Activated CD8-positive, alpha-beta memory T cell treated with anti-CD3 and anti-CD28 coated beads, Interleukin-2, amount 50 U/mL, for 48 hours (primary cell): ENCODE data around the gene PROZ.
A peak's percentile ranks its signal among the peaks of the same experiment; 100 is the strongest.

Source experiments
- DNase-seq: peaks from one replicate; pipeline ENCODE4 v3.0.0-alpha.2; 2020

PROZ gene

DNA sequence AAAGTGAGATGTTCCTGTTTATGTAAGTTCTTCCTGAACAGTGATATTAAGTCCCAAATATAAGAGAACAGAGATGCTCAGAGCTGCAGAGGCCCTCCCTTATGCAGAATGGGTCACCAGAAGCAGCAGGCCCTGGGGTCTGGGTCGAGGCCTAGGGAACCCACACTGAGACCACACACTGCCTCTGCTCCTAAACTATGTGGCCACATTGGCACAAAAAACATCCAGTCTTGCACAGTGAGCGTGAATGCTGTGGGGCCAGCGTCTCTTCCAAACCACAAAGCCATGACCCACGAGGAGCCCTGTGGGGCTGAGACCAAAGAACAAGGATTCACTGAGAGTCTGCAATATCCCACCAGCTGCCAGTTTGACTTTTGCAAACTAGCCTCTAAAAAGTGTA, 23.6 kb downstream of the PROZ start:
- DNase-seq: no peak

DNA sequence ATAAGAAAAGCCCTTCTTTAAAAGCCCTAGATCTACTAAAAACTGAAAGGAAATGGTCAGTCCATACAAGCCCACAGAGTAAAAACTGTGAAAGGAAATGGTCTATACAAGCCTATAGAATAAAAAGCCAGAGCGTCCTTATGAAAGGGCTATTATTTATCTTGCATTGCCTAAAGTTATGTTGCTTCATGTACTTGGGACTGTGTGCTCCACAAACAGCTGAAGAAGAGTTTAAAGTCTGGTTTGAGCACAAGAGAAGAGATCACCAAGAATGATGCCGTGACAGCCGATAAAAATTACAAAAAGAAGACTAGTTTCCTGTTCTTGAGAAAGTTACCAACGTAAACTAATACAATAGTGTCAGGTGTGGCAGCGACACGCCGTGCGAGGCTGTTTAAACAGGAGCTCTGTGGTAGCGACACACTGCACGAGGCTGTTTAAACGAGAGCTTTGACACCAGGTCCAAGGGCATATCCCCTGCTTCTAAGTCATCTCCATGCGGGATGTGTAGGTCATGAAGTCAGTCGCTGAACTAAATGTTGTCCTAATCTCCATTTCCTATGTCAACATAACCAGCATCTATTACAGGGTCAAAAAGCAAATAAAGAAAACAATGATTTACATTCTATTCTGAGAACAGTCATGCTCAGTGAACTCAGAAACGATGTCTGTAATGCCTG, 25.1 kb downstream of the PROZ start:
- DNase-seq: no peak

DNA sequence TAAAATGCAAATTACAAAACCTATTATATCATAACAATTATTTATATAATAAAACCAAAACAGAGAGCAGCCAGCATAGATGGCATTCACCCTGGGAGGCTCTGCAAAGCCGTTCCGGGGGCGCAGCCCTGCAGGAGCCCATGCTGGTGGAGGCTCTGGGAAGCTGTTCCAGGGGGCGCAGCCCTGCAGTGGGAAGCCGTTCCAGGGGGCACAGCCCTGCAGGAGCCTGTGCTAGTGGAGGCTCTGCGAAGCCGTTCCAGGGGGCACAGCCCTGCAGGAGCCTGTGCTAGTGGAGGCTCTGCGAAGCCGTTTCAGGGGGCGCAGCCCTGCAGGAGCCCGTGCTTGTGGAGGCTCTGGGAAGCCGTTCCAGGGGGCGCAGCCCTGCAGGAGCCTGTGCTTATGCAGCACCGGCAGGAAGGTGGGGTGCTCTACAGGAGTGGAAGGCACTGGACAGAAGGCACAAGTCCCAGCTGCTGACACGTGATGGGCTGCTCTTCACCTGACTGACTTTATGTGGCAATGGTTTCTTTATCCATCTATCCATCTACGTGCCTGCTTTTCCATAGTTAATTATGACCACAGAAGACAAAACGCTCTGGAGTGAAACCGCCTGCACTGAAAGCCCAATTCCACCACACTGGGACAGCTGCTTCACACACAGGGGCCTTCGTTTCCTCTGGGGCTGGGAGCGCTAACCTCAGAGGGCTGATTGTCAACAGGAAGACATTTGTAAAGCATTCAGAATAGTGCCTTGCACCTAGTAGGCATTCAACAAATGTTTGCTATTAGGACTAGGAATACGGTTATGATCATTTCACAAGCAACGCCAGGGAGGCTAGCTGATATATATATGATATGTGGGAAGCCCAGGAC, 26.4 kb downstream of the PROZ start:
- no peak for DNase-seq

DNA sequence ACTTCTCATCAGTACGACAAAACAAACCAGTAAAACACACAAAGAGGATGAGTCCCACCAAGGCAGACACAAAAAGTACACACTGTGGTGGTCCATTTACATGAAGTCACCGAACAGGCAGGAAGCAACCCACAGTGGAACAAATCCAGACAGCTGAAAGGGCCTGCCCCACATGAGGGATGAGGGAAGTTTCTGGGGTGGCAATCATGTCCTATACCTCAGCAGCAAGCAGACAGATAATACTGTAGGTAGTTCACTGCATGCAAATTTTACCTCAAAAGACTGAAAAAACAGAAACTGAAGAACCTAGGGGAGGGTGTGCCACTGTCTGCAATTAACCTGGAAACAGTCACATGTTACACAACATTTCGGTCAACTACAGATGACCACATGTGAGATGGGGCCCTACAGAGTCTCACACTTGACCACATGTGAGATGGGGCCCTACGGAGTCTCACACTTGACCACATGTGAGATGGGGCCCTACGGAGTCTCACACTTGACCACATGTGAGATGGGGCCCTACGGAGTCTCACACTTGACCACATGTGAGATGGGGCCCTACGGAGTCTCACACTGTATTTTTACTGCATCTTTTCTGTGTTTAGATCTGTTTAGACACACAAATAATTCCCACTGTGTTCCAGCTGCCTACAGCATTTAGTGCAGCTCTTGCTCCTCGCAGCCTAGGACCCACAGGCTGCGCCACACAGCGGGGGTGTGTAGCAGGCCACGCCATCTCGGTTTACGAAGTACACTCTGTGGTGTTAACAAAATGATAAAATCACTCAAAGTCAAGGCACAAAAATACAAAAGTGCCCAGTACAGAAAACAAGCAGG, 27.8 kb downstream of the PROZ start:
- no peak for DNase-seq

DNA sequence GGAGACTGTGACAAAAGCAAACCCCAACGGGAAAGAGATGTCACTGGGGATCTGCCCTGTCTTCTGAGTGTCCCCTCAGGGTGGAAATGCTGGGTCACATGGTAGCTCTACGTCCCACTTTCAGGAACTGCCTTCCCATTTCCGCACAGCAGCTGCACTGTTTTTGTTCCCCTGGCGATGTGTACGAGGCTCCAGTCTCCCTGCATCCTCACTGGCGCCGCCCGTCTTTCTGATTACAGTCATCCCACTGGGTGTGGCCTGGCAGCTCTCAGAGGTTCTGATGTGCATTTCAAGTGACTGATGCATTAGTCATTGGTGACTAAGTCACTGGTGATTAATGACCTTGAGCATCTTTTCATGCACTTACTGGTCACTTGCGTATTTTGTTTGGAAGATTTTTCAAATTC, 28.8 kb downstream of the PROZ start:
- peak; percentile 83 for DNase-seq

DNA sequence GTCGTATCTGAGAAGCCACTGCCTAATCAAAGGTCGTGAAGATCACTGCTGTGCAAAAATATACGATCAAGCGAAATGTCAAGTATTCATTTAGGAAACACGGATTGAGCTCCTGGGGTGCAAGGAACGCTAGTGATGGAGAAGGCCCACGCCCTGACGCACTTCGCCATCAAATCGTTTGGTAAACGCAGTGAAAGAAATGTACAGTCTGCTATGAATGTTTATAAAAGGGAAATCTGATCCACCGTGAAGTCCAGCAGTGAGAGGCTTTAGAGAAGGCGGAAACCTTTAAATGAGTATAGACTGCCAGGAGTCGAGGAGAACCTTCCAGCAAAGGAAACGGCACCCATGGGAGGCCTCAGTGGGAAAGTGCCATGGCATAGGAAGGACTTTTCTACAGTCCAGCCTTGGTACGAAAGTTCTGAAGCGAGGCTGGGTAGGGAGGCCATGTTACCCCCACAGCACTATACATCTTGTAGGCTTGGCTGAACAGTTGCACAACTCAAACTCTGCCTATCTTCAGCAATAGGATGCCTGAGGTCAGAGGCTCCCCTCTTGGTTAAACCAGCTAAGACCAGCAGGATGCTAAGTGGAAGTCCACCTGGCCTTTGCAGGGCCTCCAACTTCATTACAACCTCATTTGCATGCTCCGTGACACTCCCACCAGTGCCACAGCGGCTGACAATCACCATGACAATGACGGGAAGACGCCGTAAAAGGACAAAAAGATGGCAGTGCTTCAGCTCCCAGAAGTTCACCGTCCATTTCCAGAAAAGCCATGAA, 29.6 kb downstream of the PROZ start:
- DNase-seq: no peak

DNA sequence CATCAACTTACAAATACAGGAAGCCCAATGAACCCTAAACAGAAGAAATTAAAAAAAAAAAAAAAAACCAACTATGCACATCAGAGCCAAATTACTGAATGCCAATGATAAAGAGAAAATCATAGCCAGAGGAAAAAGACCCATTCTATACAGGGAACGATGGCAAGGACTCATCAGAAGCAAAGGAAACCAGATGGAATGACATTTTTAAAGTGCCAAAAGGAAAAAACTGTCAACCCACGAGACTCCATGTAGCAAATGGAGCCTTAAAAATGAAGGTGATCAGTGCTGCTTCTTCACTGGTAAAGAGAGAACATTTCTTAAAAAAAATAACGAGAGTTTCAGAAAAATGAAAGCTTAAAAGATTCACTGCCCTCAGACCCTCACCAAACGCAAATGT, 31.7 kb downstream of the PROZ start:
- no peak for DNase-seq

DNA sequence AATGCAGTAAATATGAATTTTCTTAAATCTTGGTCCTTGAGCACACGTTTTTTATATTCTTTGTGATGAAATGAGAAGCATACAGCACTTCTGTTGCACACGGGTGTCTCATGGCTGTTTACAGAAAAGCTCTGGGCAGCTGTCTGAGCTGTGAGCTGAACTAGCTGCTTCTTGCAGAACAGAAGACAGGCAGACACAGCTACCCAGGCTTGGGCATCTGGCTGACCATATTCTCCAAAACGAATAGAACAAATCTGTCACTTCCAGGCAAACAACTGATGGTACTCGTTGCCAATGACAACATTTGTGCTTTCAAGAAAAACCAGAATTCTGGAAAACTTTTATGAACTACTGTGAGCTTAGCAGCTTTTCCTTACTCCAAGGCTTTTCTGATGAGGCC, 33.8 kb downstream of the PROZ start:
- no peak for DNase-seq

DNA sequence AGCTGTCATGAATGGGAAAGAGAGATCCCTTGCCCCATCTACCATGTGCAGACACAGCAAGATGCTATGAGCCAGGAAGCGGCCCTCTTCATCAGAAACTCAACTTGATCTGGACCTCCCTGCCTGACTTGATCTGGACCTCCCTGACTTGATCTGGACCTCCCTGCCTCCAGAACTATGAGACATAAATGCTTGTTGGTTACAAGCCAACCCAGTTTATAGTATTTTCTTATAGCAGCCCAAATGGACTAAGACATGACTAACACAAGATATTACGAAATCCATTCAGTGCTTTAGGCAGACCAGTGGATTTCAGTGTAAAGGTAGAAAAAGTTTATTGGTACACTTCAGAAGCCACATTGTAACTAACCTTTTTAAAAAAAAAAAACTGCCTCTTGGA, 34.5 kb downstream of the PROZ start:
- DNase-seq: no peak

DNA sequence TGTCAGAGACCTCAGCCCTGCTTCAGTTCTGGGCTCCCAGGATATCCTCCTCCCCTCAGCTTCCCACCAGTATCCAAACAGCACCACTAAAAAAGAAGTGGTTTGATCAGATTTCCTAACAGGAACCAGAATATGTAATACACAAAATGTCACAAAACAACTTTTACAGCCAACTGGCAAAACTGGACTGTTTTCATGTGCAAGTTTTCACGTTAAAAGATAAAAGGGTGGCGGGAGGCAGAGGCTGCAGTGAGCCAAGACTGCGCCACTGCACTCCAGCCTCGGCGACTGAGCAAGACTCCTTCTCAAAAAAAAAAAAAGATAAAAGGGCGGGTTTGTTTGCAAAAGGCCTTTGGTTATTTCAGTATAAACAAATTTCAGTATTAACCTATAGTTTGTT, 36.9 kb downstream of the PROZ start:
- no peak for DNase-seq

DNA sequence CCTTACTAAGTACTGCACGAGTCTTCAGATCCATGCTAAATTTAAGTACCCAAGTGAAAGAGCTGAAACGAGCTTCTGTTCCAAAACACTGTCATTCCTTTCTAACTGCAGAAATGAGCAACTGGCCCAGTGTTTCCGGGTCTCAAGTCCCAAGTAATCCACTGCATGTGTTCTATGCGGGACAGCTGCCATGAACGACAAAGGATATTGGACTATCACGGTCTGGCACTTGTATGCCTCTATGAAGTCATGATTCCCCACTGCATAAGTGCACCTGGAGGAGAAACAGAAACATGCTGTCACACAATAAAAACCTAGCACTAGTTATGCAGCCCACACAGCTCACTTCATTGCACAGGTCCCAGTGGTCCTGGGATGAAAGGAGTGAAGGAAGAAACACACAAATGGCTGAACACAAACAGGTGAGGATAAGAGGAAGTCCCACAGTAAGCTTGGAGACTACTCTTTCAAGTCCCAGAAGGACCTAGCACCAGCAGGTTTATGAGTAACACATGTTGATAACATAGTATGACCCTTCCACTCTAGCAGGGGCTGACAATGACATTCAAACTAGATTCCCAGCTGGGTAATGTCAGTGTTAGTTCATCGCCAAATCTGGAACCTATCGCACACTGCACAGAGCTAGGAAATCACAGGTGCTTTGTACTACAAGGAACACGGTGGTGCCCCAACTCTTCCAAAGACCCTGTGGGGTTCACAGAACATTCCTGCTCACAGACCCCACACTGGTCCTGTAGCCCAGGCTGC, 38.7 kb downstream of the PROZ start:
- DNase-seq: no peak

DNA sequence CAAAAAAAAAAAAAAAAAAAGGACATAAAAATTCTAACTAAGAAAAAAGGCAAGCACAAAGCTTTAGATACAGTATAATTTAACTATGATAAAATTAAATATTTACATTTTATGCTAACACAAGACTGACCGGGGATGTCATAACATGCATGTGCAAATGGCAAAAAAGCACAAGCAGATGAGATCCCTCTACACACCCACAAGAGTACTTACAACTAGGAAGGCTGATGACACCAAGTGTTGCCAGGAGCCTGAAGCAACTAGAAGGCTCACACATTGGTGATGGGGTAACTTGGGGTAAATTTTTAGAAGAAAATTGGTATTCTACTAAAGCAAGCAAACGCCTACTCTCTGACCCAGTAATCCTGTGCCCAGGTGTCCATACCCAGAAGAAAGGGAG, 43.4 kb downstream of the PROZ start:
- DNase-seq: no peak

DNA sequence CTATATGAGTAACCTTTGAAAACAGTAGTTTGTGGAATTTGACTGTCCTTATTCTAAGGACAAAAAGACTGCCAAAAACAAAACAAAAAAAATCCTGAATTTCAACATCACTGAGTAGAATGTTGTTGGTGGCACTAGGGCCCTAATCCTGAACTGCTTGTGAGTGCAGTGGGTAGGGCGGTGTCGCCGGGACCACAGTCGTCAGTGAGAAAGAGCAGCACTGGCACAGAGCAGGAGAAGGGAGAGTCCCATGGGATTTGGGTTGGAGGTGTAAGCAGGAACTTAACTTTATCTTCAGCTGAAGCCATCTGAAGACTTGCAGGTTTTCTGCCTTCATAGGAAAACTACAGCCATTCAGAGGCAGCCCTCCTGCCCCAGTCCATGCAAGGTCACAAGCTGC, 44.5 kb downstream of the PROZ start:
- no peak for DNase-seq

DNA sequence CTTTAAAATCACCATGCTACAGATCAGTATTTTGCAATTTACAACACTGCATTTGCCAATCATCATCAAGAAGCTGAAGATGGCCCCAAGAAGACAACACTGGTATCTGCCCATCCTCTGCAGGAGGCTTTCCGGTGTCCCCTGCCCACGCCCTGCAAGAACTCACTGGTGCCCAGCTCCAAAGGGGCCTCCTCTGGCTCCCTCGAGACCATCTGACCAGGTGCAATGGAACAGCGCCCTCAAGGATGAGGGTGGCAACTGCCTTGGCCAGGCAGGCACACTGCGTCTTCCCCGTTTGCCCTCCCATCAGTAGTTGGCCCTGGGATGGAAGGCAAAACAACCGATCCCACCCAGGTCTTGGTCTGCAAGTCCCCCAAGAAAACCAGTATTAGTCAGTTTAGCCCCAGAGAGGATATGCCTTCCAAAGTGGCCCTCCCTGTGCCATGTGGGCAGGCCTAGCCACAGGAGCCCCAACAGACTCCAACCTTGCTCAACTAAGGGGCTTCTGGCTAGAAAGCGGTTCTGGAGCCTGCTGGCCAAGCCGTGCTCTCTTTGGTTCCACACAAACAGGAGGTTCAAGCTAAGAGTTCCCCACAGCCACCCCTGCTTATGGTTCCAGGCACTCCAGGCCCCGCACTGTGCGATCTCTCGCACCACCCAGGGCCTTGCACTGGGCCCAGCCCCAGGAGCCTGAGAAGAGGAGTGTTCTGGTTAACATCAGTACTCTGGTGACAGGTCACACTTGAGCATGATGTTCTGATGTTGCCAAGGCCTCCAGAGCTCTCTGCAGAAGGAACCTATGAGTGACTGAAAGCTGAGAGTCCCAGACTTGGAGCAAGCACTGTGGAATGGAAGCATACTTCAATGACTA, 45.3 kb downstream of the PROZ start:
- no peak for DNase-seq

DNA sequence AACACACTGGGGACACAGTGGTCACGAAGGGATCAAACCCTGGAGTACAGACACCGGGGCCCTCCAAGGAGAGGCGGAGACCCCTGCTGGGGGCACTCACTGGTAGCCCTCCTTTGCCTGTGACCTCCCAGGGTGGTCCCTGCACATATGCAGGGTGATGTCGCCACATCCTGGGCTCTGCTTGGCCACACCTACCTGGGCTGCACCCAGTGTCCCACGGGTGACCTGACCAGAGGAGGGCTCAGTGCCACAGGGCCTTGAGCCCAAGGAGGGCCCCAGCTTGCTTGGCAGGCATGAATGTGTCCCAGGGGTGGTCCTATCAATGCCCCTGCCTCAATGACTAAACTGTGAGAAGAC, 45.9 kb downstream of the PROZ start:
- DNase-seq: no peak

DNA sequence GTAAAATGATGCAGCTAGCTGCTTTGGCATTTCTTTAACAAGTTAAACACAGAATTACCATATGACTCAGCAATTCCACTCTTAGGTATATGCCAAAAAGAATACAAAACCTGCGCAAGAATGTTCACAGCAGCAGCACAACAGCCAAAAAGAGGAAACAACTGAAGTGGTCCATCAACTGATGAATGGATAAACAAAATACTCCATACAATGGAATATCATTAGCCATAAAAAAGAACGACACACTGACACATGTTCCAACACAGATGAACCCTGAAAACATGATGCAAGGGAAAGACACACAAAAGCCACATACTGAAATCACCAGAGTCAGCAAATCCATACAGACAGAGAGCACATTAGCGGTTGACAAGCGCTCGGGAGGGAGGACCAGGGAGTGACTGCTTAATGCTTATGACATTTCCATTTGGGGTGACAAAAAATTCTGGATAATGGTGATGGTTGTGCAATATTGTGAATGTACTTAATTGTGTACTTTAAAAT, 47.0 kb downstream of the PROZ start:
- DNase-seq: no peak

DNA sequence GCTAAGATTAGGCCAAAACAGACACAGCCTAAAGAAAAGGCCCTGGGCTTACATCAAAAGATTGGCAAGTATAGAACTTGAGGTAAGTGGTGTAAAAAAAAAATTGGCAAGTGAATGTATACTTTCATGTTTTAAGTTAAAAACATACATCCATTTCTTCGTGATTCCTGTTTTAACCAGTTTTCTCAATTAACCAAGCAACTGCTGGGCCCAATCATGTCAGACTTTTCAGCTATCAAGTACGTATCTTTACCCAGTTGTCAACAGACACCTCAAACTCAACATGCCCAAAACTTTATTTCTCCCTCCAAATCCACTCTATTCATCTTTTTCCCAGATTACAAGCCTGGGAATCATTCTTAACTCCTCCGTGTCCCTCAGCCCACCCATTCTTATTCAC, 49.0 kb downstream of the PROZ start:
- DNase-seq: no peak

DNA sequence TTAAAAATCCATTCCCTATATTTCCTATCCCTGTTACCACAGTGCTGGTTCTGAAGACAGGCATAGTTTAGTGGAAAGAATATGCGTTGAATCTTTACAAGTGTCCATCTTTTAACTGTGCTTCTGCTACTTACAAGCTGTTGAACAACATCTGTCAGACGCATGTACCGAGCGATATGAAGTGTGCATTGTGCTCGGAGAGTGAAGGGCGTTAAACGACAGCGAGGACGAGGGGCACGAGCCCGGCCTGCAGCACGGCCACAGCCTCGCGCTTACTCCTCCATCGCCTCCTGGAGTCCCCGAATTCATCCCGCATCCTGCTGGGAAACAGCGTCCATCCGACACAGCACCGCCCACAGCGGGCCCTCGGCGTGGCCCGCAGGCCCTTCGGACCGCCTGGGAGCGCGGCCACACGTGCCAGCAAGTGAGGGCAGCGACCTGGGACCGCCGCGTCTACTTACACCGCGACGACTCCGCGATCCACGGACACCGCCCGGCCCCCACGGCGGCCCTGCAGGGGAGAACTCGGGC, 49.5 kb downstream of the PROZ start:
- DNase-seq: no peak

DNA sequence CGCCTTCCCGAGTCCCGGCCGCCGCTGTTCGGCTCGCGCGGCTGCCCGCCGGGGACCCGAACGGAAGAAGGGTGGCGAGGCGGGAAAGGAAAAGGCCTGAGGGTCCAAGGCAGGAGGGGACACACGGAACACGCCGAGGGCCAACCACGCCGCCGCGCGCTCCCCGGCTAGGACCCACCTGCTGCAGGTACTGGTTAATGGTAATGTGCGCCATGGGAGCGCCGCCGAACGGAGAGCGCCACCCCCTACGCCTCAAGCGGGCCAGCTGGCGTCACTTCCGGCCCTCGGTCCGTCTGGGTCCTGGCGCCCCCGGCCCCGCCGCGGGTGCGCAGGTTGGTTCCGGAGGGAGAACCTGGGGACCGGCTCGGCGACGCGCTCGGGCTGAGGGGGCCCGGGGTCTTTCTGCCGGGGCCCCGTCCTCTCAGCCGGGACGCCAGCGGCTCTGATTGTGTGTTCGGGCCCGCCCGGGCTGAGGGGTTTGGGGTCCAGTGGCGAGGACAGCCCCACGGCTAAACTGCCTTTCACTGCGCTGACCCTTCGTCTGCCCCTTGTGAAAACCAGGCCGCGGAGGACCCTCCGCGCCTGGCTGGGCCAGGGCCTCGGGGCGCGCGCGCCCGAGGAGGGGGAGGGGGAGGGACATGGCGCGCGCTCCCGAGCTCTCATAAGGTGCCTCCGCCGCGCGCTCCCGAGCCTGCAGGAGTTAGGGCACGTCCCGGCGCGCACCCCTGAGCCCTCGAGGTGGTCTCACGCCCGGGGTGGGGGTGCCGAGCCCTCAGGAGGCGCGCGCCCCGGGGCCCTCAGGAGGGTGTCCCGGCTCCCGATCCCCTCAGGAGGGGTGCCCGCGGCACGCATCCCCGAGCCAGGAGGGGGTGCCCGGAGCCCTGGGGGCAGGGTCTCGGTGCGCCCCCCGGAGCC, 50.2 kb downstream of the PROZ start, which contains the start of gene PCID2:
PCID2 (minus strand) TSS at position 249 of the 915 bp plus-strand sequence; CDS start at position 214, 35 bp downstream.
- peak; percentile 98 for DNase-seq
